Measurements from ENCODE around the gene RBMS1.
A peak's percentile ranks its signal among the peaks of the same experiment; 100 is the strongest.
"Not testable (repeated sequence)": the region's sequence is repeated elsewhere in the genome, so short reads cannot be mapped to it uniquely, and the experiment has no call there.

Gene RBMS1

DNA sequence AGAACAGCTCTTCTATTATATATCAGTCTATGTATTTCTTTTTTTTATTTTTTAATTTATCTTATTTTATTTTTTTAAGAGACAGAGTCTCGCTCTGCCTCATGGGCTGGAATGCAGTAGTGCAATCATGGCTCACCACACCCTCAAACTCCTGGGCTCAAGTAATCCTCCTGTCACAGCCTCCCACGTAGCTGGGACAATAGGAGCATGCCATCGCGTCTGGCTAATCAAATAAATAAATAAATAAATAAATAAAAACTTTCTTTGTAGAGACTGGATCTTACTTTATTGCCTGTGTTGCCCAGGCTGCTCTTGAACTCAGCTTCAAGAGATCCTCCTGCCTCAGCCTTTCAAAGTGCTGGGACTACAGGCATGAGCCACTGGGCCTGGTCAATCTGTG, 117.0 kb downstream of the RBMS1 start:
- in situ Hi-C loops (cut with HindIII; ENCODE audit: low pct_ligation_motif_present, low pct_unique_long_range_greater_than_20kb, low sequenced_read_pairs), result no loop called here
- DNase-seq, result no peak

- in situ Hi-C loops (cut with HindIII; ENCODE audit: low pct_ligation_motif_present, low pct_unique_long_range_greater_than_20kb, low sequenced_read_pairs), result no loop called here
- no peak for DNase-seq
These were observed 117.7 kb downstream of the RBMS1 start for GRCh38 chr2:160375802-160376469.

GRCh38 chr2:160375037-160375436, 118.6 kb downstream of the RBMS1 start:
- in situ Hi-C loops (cut with HindIII; ENCODE audit: low pct_ligation_motif_present, low pct_unique_long_range_greater_than_20kb, low sequenced_read_pairs), result no loop called here
- no peak for DNase-seq

DNA sequence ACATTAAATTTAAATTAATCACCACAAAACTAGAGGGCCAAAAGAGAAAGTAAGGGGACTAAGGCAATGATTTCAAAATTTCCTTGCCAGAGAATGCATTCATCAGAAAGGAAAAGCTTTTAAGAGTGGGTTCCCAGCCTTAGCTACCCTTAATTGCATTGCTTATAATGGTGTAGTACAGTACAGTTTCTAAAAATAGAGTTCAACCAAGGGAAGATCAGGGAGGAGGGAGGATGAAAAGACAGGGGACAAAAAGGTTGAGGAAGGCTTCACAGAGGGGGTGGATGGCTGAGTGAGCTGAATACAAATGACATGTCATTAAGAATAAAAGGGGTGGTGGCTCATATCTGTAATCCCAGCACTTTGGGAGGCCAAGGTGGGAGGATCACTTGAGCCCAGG, 119.9 kb downstream of the RBMS1 start:
- in situ Hi-C loops (cut with HindIII; ENCODE audit: low pct_ligation_motif_present, low pct_unique_long_range_greater_than_20kb, low sequenced_read_pairs), result no loop called here
- DNase-seq, result no peak

DNA sequence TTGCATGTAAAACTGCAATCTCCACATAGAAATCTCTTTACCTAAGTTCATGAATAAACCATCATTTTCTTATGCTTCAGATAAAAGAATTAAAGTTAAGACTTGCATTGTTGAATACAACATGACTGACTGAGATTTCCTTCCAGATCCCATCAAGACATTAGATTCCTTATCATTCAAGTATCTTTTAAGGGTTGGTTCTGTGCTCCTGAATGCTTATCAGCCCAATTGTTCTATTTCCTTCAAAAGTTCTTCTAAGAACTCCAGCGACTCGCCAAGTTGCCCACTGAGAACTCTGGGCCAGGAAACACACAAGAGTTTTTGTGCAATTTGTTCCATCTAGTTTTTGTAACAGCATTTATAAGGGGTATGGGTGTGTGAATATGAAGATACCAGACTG, 120.3 kb downstream of the RBMS1 start:
- no peak for DNase-seq
- in situ Hi-C loops (cut with HindIII; ENCODE audit: low pct_ligation_motif_present, low pct_unique_long_range_greater_than_20kb, low sequenced_read_pairs), result no loop called here

- DNase-seq, result no peak
- in situ Hi-C loops (cut with HindIII; ENCODE audit: low pct_ligation_motif_present, low pct_unique_long_range_greater_than_20kb, low sequenced_read_pairs), result no loop called here
These were observed 121.0 kb downstream of the RBMS1 start for GRCh38 chr2:160372585-160372984.

GRCh38 chr2:160372010-160372356, 121.6 kb downstream of the RBMS1 start:
- DNase-seq, result no peak

DNA sequence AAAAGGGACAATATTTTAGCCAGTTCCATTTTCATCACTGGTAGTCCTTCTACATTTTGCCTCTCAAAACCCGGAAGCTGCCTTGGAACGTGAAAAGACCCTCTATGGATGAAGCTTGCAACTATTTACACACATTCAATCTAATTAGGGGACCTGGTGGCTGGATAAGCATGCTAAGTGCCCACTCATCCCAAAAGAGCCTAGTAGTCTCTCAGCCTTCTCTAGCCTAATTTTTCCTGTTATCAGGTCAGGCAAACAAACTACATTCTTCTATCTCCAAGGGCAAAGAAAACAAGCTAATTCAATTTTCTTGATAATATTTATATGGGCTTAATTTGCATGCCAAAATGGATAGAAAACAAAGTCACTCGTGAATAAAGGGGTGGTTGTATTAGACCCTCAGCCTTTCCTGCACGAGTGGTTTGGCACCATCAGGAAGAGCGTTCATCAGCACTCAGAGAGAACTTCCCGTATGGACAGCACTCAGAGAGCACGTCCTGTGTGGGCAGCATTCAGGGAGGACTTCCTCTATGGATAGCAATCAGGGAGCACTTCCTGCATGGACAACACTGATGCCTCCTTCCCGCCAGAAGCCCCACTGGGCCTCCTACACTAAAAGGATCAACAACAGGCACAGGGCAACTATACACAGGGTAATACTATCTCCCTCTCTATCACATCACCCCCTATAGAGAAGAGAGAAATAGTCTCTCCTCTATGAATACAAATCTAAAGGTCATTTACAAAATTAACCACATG, 122.2 kb downstream of the RBMS1 start:
- DNase-seq, result no peak
- in situ Hi-C loops (cut with HindIII; ENCODE audit: low pct_ligation_motif_present, low pct_unique_long_range_greater_than_20kb, low sequenced_read_pairs), result no loop called here

More at GRCh38 chr2:160372010-160372356, 121.6 kb downstream of the RBMS1 start:
- in situ Hi-C loops (cut with HindIII; ENCODE audit: low pct_ligation_motif_present, low pct_unique_long_range_greater_than_20kb, low sequenced_read_pairs), result no loop called here

GRCh38 chr2:160368988-160369930, 124.3 kb downstream of the RBMS1 start:
- peak; percentile 43 for DNase-seq

DNA sequence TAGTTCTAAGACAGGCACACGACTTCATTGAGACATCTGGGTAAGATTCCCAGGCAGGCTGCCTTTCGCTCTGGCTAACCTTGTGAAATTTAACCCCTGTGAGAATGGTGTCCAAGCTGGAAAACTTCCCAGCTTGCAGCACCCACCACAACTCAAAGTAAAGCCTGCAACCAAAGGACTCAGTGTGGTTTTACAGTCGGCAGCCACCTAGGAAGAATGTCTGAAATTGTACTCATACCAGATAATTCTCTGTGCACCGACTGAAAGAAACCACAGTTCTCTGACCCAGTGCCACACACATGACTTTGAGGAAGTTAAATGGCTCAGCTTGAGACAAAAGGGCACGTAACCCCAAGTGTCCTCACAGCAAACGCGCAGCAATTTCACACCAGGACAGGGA, 125.7 kb downstream of the RBMS1 start:
- in situ Hi-C loops (cut with HindIII; ENCODE audit: low pct_ligation_motif_present, low pct_unique_long_range_greater_than_20kb, low sequenced_read_pairs), result no loop called here

More at GRCh38 chr2:160368988-160369930, 124.3 kb downstream of the RBMS1 start:
- in situ Hi-C loops (cut with HindIII; ENCODE audit: low pct_ligation_motif_present, low pct_unique_long_range_greater_than_20kb, low sequenced_read_pairs), result no loop called here

DNA sequence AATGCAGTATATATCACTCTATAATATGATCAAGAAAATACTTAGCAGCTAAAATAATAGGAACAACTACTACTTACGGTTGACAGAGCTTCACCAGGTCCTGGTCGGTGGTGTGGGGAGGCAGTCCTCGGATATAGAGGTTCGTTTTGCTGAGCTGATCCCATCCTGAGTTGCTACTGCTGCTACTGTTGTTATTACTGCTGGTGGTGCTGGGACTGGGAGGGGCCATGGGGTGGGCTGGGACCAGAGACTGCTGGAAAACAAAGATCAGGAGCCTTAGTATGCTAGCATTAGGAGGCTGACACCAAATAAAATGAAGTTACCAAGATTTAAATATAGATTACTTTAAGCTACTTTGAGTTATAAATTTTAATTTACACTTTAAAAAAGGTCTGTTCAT, 126.5 kb downstream of the RBMS1 start:
- DNase-seq; in situ Hi-C loops (cut with HindIII; ENCODE audit: low pct_ligation_motif_present, low pct_unique_long_range_greater_than_20kb, low sequenced_read_pairs): not testable (repeated sequence)

More for the DNA sequence above, 125.7 kb downstream of the RBMS1 start:
- peak; percentile 91 for DNase-seq

- in situ Hi-C loops (cut with HindIII; ENCODE audit: low pct_ligation_motif_present, low pct_unique_long_range_greater_than_20kb, low sequenced_read_pairs), result no loop called here
- DNase-seq, result no peak
These were observed 127.1 kb downstream of the RBMS1 start for GRCh38 chr2:160366474-160366873.

DNA sequence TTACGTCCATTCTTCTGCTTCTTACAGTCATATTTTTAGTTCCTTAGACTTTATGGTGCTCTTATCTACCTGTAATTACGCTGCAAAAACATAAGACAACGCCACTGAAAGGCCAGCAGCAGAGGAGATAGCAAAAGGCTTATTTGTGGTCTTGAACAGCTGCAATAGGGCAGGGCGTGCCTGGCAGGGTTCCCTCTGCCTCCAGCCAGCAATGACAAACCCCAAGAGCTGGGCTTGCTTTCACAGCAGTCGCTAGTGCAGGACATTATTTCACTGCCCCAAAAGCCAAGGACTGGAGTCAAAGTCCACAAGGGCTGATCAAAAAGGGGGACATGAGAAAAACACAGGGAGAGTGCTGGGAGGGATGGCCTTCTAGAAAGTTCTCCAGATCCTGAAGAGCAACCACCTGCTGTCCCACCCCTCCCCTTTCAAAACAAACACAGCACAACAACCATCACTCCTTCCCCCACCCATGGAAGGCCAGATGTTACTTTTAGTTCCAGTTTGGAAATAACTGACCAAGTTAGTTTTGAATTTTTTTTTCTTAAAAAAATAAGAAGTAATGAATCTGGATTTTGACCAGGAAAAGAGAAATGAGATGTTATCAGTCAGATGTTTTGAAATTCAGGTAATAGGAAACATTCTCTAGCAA, 127.8 kb downstream of the RBMS1 start:
- in situ Hi-C loops (cut with HindIII; ENCODE audit: low pct_ligation_motif_present, low pct_unique_long_range_greater_than_20kb, low sequenced_read_pairs), result no loop called here
- no peak for DNase-seq

DNA sequence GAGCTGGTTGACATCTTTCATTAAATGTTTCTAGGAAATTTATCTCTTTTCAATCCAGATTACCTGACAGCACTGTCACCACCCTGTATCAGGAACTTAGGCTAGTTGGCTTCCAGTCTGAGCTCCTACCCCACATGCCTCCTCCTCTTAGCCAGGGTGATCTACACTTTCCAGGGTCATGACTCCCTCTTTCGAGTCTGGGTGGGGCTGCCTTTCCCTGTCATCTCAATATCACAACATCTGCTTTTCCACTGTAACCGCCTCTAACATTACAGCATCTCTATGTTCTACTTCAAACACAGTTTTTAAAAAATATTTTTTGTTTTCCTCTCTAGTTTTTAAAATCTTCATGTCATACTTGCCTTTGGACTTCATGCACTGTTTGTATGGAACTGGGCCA, 129.2 kb downstream of the RBMS1 start:
- no peak for DNase-seq
- in situ Hi-C loops (cut with HindIII; ENCODE audit: low pct_ligation_motif_present, low pct_unique_long_range_greater_than_20kb, low sequenced_read_pairs), result no loop called here

- no peak for DNase-seq
- in situ Hi-C loops (cut with HindIII; ENCODE audit: low pct_ligation_motif_present, low pct_unique_long_range_greater_than_20kb, low sequenced_read_pairs), result no loop called here
These were observed 129.6 kb downstream of the RBMS1 start for GRCh38 chr2:160363961-160364360.

DNA sequence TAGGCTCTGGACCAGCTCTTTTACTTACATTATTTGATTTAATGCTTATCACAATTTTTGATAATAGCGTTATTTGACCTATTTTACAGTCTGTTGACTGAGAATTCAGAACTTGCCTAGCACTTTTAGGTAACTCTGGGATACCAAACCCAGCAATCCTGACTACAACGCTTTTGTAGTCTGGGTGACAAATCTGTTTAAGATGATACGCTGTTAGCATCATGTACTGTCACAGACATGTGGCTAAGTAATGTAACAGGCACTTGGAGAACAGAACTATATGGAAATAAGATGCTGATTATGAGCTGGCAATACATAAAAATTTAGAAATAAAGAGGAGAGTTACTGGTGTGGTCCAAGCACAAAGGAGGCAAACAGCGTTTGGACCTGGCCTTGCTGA, 130.6 kb downstream of the RBMS1 start:
- DNase-seq, result no peak
- in situ Hi-C loops (cut with HindIII; ENCODE audit: low pct_ligation_motif_present, low pct_unique_long_range_greater_than_20kb, low sequenced_read_pairs), result no loop called here

DNA sequence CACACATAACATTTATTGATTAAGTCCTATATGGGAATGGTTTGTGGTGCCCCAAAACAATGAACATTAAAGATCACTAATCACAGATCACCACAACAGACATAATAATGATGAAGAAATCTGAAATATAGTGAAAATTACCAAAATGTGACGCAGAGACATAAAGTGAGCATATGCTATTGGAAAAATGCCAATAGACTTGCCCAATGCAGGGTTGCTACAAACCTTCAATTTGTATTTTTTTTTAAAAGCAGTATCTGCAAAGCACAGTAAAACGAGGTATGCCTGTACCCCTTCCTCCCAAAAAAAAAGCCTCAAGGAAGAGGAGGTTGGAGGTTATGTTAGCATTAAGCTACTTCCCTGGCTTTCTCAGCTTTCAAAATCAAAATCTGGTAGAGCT, 131.1 kb downstream of the RBMS1 start:
- in situ Hi-C loops (cut with HindIII; ENCODE audit: low pct_ligation_motif_present, low pct_unique_long_range_greater_than_20kb, low sequenced_read_pairs), result no loop called here
- DNase-seq, result no peak

GRCh38 chr2:160362018-160362417, 131.6 kb downstream of the RBMS1 start:
- no peak for DNase-seq
- in situ Hi-C loops (cut with HindIII; ENCODE audit: low pct_ligation_motif_present, low pct_unique_long_range_greater_than_20kb, low sequenced_read_pairs), result no loop called here
